Astrocyte (in vitro differentiated cells and primary cell): ENCODE data around the gene LAMC1.

ENCODE experiments used
- CTCF ChIP-seq: IDR thresholded peaks from 2 replicates; pipeline ENCODE4 v1.5.1; 2011; ENCODE audit warnings: low read depth, mild to moderate bottlenecking, inconsistent platforms, low read length, moderate library complexity; ENCODE audit not compliant: insufficient read depth
- EZH2 ChIP-seq: IDR thresholded peaks from 2 replicates; pipeline ENCODE4 v1.6.1; 2012; ENCODE audit warnings: mild to moderate bottlenecking, low read length, inconsistent platforms; ENCODE audit not compliant: insufficient read depth

DNA sequence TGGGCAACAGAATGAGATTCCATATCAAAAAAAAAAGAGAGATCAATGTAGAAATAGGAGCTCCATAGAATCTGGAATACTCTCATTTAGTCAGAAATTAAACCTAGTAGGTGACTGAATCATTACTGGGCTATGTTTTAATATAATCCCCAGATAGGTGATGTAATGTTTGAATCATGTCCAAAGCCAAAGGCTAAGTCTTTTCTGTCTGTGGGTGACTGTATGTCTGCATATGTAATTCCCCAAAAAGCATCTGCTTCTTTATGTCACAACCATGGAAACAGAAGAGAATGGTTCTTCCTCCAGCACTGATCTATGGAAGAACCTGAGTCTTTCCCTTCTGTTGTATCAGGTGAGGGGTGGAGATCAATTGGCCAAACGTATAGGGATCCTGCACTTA lies 168.6 kb downstream of the LAMC1 start:
- TF ChIP-seq CTCF (no peak), EZH2 (no peak)
